GM18507 (cell line): Measurements from ENCODE around the gene KMT2B.

Experiments
- DNase-seq: peaks from one replicate; pipeline ENCODE4 v3.0.0; 2011; ENCODE audit warnings: low read depth; ENCODE audit not compliant: insufficient read length; ENCODE audit errors: extremely low spot score
- FAIRE-seq: peaks from 2 replicates; lab custom pipeline; 2011; peaks lifted over from hg19 to GRCh38; lab: Jason Lieb, UNC

The KMT2B gene

DNA sequence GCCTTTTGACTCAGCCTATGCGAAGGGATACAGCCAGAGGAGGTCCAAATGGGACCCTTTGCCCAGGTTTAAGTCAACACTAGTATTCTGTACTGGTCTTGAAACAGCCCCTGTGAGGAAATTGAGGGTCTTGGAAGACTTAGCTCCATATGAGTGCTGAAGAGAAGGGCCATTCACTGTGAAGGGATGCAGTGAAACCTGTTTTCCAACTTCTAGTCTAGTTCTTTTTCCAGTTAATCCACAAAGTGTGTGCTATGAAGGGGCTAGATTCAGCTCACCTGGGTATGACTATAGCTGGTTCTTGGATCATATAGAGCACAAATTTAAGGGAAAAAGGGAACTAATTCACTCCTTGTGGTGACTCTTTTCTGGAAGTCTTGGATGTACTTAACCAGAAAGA lies 9.4 kb upstream of the KMT2B start:
- DNase-seq (no peak), FAIRE-seq (no peak)

- FAIRE-seq (peak; percentile 99), DNase-seq (peak; percentile 60)
Measured at GRCh38 chr19:35710784-35711723, 6.7 kb upstream of the KMT2B start.

DNA sequence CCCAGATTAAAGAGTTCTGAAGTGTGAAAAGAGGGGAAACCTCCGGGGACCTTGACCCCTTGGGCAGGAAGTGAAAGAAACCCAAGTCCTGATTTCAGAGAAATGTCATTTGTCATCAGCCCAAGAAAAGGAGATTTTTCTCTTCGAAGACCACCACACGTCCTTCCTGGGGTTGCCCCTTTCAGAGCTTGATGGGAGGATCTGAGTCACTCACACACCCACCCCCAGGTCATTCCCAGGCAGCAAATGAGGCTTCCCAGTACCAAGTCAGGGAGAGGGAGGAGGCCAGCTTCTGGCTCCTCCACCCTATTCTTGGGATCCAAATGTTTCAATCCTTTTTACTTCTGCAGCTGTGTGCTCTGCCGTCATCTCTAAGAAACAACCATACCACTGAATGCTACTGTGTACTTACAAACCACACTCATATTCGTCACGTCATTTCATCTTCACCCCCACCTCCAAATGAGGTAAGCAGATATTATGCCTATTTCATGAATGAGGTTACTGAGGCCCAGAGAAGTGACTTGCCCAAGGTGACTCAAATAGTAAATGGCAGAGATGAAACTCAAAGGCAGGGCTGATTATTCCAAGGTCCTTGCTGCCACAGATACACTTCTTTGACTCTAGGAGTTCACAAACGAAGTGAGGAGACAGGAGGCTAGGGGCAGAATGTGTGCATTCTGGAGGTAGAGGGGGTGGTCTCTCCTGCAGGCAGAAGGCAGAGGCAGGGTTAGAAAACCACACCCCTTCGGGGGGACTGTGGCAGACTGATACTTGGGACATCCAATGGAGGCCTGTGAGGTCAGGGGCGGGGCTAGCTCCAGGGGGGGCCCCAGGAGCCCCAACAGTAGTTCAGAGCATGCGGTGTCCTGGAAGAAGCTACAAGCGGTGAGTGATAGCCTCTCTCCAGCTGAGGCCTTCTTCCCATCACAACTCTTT lies 5.0 kb upstream of the KMT2B start:
- DNase-seq (peak; percentile 54), FAIRE-seq (peak; percentile 94)

DNA sequence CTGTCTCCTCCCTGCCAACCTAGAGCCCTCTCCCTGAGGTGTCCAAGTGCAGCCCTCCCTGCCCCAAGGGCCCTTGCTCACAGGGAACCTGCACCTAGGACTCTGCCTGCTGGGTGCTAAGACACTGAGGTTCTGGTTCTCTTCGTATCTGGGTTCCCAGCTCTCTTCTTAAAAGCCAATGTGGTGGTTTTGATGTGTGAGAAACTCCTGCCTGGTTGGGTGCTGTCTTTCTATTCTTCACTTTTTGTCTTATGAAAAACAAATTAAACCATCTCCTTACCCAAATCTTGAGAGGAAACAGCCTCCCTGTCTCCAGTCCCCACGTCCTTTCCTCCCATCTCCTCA lies 4.3 kb upstream of the KMT2B start:
- FAIRE-seq (no peak), DNase-seq (no peak)

- FAIRE-seq (peak; percentile 55), DNase-seq (no peak)
Measured at GRCh38 chr19:35713904-35714495, 3.8 kb upstream of the KMT2B start.

DNA sequence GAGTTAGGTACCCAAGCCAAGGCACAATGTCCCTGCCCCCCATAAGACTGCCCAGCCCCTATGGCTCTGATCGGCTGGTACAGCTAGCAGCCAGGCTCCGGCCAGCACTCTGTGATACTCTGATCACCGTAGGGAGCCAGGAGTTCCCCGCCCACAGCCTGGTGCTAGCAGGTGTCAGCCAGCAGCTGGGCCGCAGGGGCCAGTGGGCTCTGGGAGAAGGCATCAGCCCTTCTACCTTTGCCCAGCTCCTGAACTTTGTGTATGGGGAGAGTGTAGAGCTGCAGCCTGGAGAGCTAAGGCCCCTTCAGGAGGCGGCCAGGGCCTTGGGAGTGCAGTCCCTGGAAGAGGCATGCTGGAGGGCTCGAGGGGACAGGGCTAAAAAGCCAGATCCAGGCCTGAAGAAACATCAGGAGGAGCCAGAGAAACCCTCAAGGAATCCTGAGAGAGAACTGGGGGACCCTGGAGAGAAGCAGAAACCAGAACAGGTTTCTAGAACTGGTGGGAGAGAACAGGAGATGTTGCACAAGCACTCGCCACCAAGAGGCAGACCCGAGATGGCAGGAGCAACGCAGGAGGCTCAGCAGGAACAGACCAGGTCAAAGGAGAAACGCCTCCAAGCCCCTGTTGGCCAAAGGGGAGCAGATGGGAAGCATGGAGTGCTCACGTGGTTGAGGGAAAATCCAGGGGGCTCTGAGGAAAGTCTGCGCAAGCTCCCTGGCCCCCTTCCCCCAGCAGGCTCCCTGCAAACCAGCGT lies 3.0 kb upstream of the KMT2B start:
- peak; percentile 78 for FAIRE-seq

GRCh38 chr19:35715355-35715809 lies 2.4 kb upstream of the KMT2B start:
- no peak for DNase-seq
- no peak for FAIRE-seq

More for the DNA sequence above, 3.0 kb upstream of the KMT2B start:
- DNase-seq: no peak

DNA sequence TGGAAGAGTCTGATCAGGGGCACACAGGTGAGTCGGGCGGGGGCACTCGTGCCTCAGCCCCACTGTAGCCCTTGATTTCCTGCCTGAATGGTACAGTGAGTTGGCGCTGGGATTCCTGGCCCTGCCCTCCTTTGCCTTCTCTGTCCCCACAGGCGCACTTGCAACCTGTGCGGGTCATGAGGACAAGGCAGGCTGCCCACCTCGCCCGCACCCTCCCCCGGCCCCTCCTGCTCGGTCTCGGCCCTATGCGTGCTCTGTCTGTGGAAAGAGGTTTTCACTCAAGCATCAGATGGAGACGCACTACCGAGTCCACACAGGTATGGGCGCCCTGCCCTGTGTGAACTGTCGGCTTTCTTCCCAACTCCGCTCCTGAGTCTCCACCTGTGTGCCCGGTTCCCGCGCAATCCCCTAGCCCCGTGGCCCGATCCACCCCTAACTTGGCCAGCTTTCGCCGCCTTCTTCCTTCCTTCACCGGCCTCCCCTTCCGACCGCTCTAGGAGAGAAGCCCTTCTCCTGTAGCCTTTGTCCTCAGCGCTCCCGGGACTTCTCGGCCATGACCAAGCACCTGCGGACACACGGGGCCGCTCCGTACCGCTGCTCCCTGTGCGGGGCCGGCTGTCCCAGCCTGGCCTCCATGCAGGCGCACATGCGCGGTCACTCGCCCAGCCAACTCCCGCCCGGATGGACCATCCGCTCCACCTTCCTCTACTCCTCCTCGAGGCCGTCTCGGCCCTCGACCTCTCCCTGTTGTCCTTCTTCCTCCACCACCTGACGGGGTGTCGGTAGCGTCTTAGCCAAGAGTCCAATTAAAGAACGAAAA lies 1.6 kb upstream of the KMT2B start:
- DNase-seq (no peak), FAIRE-seq (peak; percentile 39)

DNA sequence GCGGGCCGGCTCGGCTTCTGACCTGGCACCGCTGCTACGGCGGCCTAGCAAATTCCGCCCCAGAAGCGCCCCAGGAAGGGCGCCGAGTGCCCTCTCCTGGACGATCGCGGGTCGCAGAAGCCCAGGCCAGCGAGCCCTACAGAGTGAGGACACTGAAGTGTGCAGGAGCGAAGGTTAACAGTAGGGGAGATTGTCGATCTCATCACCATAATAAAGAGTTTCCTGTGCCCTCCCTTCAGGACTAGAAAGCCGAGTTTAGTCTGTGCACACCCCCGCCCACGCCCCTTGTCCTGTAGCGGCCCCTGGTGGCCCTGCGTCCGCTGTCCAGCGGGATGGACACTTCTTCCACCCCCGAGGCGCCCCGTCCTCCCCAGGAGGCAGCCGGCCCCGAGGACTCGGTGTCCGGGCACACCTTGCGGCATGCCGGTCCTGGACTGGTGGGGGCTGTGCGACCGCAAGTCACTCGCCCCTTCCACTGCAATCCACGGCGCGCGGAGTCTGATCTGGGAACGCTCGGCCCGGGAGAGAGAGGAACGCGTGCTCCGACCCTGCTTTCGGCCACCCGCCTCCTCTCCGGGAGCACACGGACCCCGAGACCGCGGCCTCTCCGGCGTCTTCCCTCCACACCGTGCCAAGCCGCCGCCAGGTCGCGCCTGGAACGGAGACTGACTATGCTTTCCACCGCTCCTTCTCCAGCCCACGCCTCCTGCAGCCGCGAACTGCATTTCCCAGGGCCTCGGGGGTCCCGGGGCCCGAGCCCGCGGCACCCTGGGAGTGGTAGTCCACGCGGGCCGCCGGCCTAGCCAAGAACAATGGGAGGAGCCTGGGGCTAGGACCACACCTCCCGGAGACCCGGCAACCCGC lies 770 bp upstream of the KMT2B start:
- FAIRE-seq (peak; percentile 94), DNase-seq (peak; percentile 92)

GRCh38 chr19:35718345-35719041 lies 690 bp downstream of the KMT2B start:
- FAIRE-seq (peak; percentile 78), DNase-seq (no peak)

- no peak for FAIRE-seq
- no peak for DNase-seq
Measured at GRCh38 chr19:35719402-35720162, 1.8 kb downstream of the KMT2B start.

DNA sequence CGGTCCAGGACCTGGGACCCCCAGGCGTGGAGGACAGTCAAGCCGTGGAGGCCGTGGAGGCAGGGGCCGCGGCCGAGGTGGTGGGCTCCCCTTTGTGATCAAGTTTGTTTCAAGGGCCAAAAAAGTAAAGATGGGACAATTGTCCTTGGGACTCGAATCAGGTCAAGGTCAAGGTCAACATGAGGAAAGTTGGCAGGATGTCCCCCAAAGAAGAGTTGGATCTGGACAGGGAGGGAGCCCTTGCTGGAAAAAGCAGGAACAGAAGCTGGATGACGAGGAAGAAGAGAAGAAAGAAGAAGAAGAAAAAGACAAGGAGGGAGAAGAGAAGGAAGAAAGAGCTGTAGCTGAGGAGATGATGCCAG lies 2.3 kb downstream of the KMT2B start:
- no peak for DNase-seq
- no peak for FAIRE-seq

DNA sequence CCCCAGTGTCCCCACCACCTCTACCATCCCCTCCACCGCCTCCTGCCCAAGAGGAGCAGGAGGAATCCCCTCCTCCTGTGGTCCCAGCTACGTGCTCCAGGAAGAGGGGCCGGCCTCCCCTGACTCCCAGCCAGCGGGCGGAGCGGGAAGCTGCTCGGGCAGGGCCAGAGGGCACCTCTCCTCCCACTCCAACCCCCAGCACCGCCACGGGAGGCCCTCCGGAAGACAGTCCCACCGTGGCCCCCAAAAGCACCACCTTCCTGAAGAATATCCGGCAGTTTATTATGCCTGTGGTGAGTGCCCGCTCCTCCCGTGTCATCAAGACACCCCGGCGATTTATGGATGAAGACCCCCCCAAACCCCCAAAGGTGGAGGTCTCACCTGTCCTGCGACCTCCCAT lies 2.8 kb downstream of the KMT2B start:
- DNase-seq: no peak
- no peak for FAIRE-seq

DNA sequence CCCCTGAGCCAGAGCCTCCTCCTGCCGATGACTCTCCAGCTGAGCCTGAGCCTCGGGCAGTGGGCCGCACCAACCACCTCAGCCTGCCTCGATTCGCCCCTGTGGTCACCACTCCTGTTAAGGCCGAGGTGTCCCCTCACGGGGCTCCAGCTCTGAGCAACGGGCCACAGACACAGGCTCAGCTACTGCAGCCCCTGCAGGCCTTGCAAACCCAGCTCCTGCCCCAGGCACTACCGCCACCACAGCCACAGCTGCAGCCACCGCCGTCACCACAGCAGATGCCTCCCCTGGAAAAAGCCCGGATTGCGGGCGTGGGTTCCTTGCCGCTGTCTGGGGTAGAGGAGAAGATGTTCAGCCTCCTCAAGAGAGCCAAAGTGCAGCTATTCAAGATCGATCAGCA lies 3.6 kb downstream of the KMT2B start:
- DNase-seq (no peak), FAIRE-seq (no peak)

- FAIRE-seq (no peak), DNase-seq (no peak)
Measured at GRCh38 chr19:35722461-35722860, 4.7 kb downstream of the KMT2B start.

GRCh38 chr19:35722897-35723296 lies 5.1 kb downstream of the KMT2B start:
- FAIRE-seq (no peak), DNase-seq (no peak)
